ENCODE results near the gene SAMD4B.
A peak's percentile ranks its signal among the peaks of the same experiment; 100 is the strongest.

SAMD4B gene

GRCh38 chr19:39411081-39411831 is 69.0 kb downstream of the SAMD4B start:
- H3K9me3 Mint-ChIP-seq, result no peaks in the 10 kb centered on the region
- peaks cover 64% of the 10 kb centered on the region for H3K4me1 Mint-ChIP-seq
- no peak for ATAC-seq
- H3K4me3 Mint-ChIP-seq, result peak overlapping the region; percentile 91
- no peak for DNase-seq
- peak overlapping the region; percentile 95 to 100 for H3K27ac Mint-ChIP-seq
- H3K27me3 Mint-ChIP-seq, result no peaks in the 10 kb centered on the region

- Mint-ChIP-seq H3K4me3 (peak overlapping the region; percentile 91), H3K4me1 (peaks cover 61% of the 10 kb centered on the region), H3K27ac (peak overlapping the region; percentile 95 to 100), H3K27me3 (no peaks in the 10 kb centered on the region), H3K9me3 (no peaks in the 10 kb centered on the region)
- peak; percentile 90 for DNase-seq
- peak; percentile 61 for ATAC-seq
Measured at GRCh38 chr19:39411832-39412099, 69.5 kb downstream of the SAMD4B start.

- H3K9me3 Mint-ChIP-seq, result no peaks in the 10 kb centered on the region
- no peaks in the 10 kb centered on the region for H3K27me3 Mint-ChIP-seq
- peak within 1 kb of the TSS; percentile 91 to 98 for H3K4me3 Mint-ChIP-seq
- peak within 1 kb of the TSS; percentile 95 to 100 for H3K27ac Mint-ChIP-seq
- H3K4me1 Mint-ChIP-seq, result peaks cover 61% of the 10 kb centered on the region
- ATAC-seq (peak; percentile 78), DNase-seq (peak; percentile 98 to 99)
Measured at GRCh38 chr19:39412100-39412866, 70.1 kb downstream of the SAMD4B start, which contains the start of gene PLEKHG2. PLEKHG2 (plus strand) TSS chr19:39412669; CDS start chr19:39414087, 1,418 bp downstream.

GRCh38 chr19:39412867-39413271 is 70.6 kb downstream of the SAMD4B start:
- Mint-ChIP-seq H3K9me3 (no peaks in the 10 kb centered on the region), H3K27me3 (no peaks in the 10 kb centered on the region), H3K4me3 (peak overlapping the region; percentile 91), H3K27ac (peak overlapping the region; percentile 84 to 95), H3K4me1 (peaks cover 59% of the 10 kb centered on the region)
- ATAC-seq, result no peak
- no peak for DNase-seq

GRCh38 chr19:39413272-39413910 is 71.2 kb downstream of the SAMD4B start:
- H3K4me3 Mint-ChIP-seq, result peak overlapping the region; percentile 91 to 98
- no peaks in the 10 kb centered on the region for H3K9me3 Mint-ChIP-seq

GRCh38 chr19:39413911-39414608 is 71.8 kb downstream of the SAMD4B start:
- ATAC-seq (no peak), DNase-seq (no peak)
- Mint-ChIP-seq H3K4me1 (peaks cover 47% of the 10 kb centered on the region), H3K9me3 (no peaks in the 10 kb centered on the region), H3K27ac (peak overlapping the region; percentile 87 to 91), H3K4me3 (peak overlapping the region; percentile 91 to 98), H3K27me3 (no peaks in the 10 kb centered on the region)

More at GRCh38 chr19:39413272-39413910, 71.2 kb downstream of the SAMD4B start:
- Mint-ChIP-seq H3K27me3 (no peaks in the 10 kb centered on the region), H3K27ac (peak overlapping the region; percentile 91 to 95), H3K4me1 (peaks cover 54% of the 10 kb centered on the region)
- DNase-seq, result no peak
- ATAC-seq, result no peak

GRCh38 chr19:39415111-39416046 is 73.2 kb downstream of the SAMD4B start:
- H3K27ac Mint-ChIP-seq, result no peak overlapping the region
- no peaks in the 10 kb centered on the region for H3K9me3 Mint-ChIP-seq
- H3K4me1 Mint-ChIP-seq, result peaks cover 40% of the 10 kb centered on the region
- H3K27me3 Mint-ChIP-seq, result no peaks in the 10 kb centered on the region
- no peak for ATAC-seq
- peak overlapping the region in 1 of 2 donors; percentile 14 for H3K4me3 Mint-ChIP-seq
- no peak for DNase-seq

- H3K9me3 Mint-ChIP-seq, result no peaks in the 10 kb centered on the region
- ATAC-seq, result no peak
- peaks cover 30% of the 10 kb centered on the region for H3K4me1 Mint-ChIP-seq
- peak overlapping the region in 1 of 2 donors; percentile 68 for H3K27ac Mint-ChIP-seq
- no peaks in the 10 kb centered on the region for H3K27me3 Mint-ChIP-seq
- no peak overlapping the region for H3K4me3 Mint-ChIP-seq
- no peak for DNase-seq
Measured at GRCh38 chr19:39416152-39417120, 74.2 kb downstream of the SAMD4B start.

- peak overlapping the region in 1 of 2 donors; percentile 49 for H3K27ac Mint-ChIP-seq
- DNase-seq (no peak), ATAC-seq (no peak)
- H3K27me3 Mint-ChIP-seq, result no peaks in the 10 kb centered on the region
- H3K4me1 Mint-ChIP-seq, result peaks cover 20% of the 10 kb centered on the region
- H3K4me3 Mint-ChIP-seq, result no peak overlapping the region
- no peaks in the 10 kb centered on the region for H3K9me3 Mint-ChIP-seq
Measured at GRCh38 chr19:39417463-39418181, 75.4 kb downstream of the SAMD4B start.

GRCh38 chr19:39419003-39419402 is 76.8 kb downstream of the SAMD4B start:
- H3K27ac Mint-ChIP-seq, result no peak overlapping the region
- DNase-seq, result no peak
- H3K4me3 Mint-ChIP-seq, result no peak overlapping the region
- no peaks in the 10 kb centered on the region for H3K9me3 Mint-ChIP-seq
- no peak for ATAC-seq
- no peaks in the 10 kb centered on the region for H3K27me3 Mint-ChIP-seq
- H3K4me1 Mint-ChIP-seq, result peaks cover 14% of the 10 kb centered on the region

- H3K27ac Mint-ChIP-seq, result no peak overlapping the region
- ATAC-seq, result no peak
- no peaks in the 10 kb centered on the region for H3K9me3 Mint-ChIP-seq
- no peak overlapping the region for H3K4me3 Mint-ChIP-seq
- H3K4me1 Mint-ChIP-seq, result no peaks in the 10 kb centered on the region
- DNase-seq, result no peak
- no peaks in the 10 kb centered on the region for H3K27me3 Mint-ChIP-seq
Measured at GRCh38 chr19:39420769-39421168, 78.5 kb downstream of the SAMD4B start.

GRCh38 chr19:39422020-39422419 is 79.8 kb downstream of the SAMD4B start:
- H3K4me3 Mint-ChIP-seq, result no peak overlapping the region
- no peaks in the 10 kb centered on the region for H3K27me3 Mint-ChIP-seq
- DNase-seq (no peak), ATAC-seq (no peak)
- no peaks in the 10 kb centered on the region for H3K4me1 Mint-ChIP-seq
- H3K9me3 Mint-ChIP-seq, result no peaks in the 10 kb centered on the region
- H3K27ac Mint-ChIP-seq, result no peak overlapping the region

Measured in stimulated activated naive CD8-positive, alpha-beta T cell treated with anti-CD3 and anti-CD28 coated beads, Interleukin-15, amount 100 ng/mL, for 72 hours (primary cell).